ENCODE results near the gene MTCP1. TPM values are rescaled to one million over a fixed set of nuclear protein-coding genes. Genes with fewer than 3 reads are reported as not detected.

MTCP1 gene
- total RNA-seq, 2 experiments from 2014 or later: 15.0 to 19.3 TPM

GRCh38 chrX:155070038-155070437, 898 bp downstream of the MTCP1 start:
- intact Hi-C loops (cut with micrococcal nuclease): loop anchor here (2.0 to 5.0 kb wide), 3 partner anchors 88 to 697 kb away; partner anchors contain the start of gene VBP1
- Mint-ChIP-seq H3K27ac (peak overlapping the region; percentile 30), H3K9me3 (no peaks in the 10 kb centered on the region), H3K27me3 (ENCODE audit: low read depth) (no peaks in the 10 kb centered on the region), H3K4me3 (peak overlapping the region; percentile 85), H3K4me1 (ENCODE audit: low read depth) (peaks cover 42% of the 10 kb centered on the region), H3K36me3 (ENCODE audit: low read depth) (peaks cover 15% of the 10 kb centered on the region)
- CTCF ChIA-PET: interaction anchor here (0.8 kb wide), 1 partner anchor 13 kb away, joined by 4 read pairs; no protein-coding TSS in a partner anchor
- no peak for DNase-seq

GRCh38 chrX:155069414-155069813, 1.5 kb downstream of the MTCP1 start:
- Mint-ChIP-seq H3K4me1 (ENCODE audit: low read depth) (peaks cover 41% of the 10 kb centered on the region), H3K27me3 (ENCODE audit: low read depth) (no peaks in the 10 kb centered on the region), H3K9me3 (no peaks in the 10 kb centered on the region), H3K4me3 (peak overlapping the region; percentile 85), H3K27ac (no peak overlapping the region), H3K36me3 (ENCODE audit: low read depth) (peaks cover 14% of the 10 kb centered on the region)
- CTCF ChIA-PET: no interaction called here
- intact Hi-C loops (cut with micrococcal nuclease): no loop called here
- DNase-seq: no peak

- Mint-ChIP-seq H3K4me3 (no peak overlapping the region), H3K9me3 (no peaks in the 10 kb centered on the region), H3K36me3 (ENCODE audit: low read depth) (peaks cover 8% of the 10 kb centered on the region), H3K4me1 (ENCODE audit: low read depth) (peaks cover 29% of the 10 kb centered on the region), H3K27ac (no peak overlapping the region), H3K27me3 (ENCODE audit: low read depth) (no peaks in the 10 kb centered on the region)
- no peak for DNase-seq
- CTCF ChIA-PET: interaction anchor here (0.6 kb wide), 1 partner anchor 74 kb away, joined by 3 read pairs; no protein-coding TSS in a partner anchor
- intact Hi-C loops (cut with micrococcal nuclease): no loop called here
Observed at GRCh38 chrX:155068165-155068564, 2.8 kb downstream of the MTCP1 start.

- Mint-ChIP-seq H3K4me3 (no peak overlapping the region), H3K36me3 (ENCODE audit: low read depth) (peaks cover 1% of the 10 kb centered on the region), H3K27ac (no peak overlapping the region), H3K27me3 (ENCODE audit: low read depth) (no peaks in the 10 kb centered on the region), H3K9me3 (no peaks in the 10 kb centered on the region), H3K4me1 (ENCODE audit: low read depth) (peaks cover 22% of the 10 kb centered on the region)
- CTCF ChIA-PET: no interaction called here
- intact Hi-C loops (cut with micrococcal nuclease): no loop called here
- DNase-seq: no peak
Observed at GRCh38 chrX:155065035-155065734, 5.8 kb downstream of the MTCP1 start.

GRCh38 chrX:155061760-155062159, 9.2 kb downstream of the MTCP1 start:
- intact Hi-C loops (cut with micrococcal nuclease): no loop called here
- peaks cover 1% of the 10 kb centered on the region for H3K36me3 Mint-ChIP-seq (ENCODE audit: low read depth)
- H3K4me3 Mint-ChIP-seq: no peak overlapping the region
- no peak for DNase-seq
- CTCF ChIA-PET: interaction anchor here (0.5 kb wide), 1 partner anchor 116 kb away, joined by 3 read pairs; no protein-coding TSS in a partner anchor
- no peak overlapping the region for H3K27ac Mint-ChIP-seq
- H3K27me3 Mint-ChIP-seq (ENCODE audit: low read depth): no peaks in the 10 kb centered on the region
- peaks cover 14% of the 10 kb centered on the region for H3K4me1 Mint-ChIP-seq (ENCODE audit: low read depth)
- H3K9me3 Mint-ChIP-seq: no peaks in the 10 kb centered on the region

GRCh38 chrX:155056877-155057792, 13.8 kb downstream of the MTCP1 start:
- DNase-seq: peak; percentile 57
- intact Hi-C loops (cut with micrococcal nuclease): loop anchor here (1.0 to 5.0 kb wide), 4 partner anchors 30 to 140 kb away; partner anchors contain the start of gene FUNDC2
- Mint-ChIP-seq H3K4me3 (peak overlapping the region; percentile 48), H3K27ac (peak overlapping the region; percentile 53), H3K36me3 (ENCODE audit: low read depth) (peaks cover 10% of the 10 kb centered on the region), H3K4me1 (ENCODE audit: low read depth) (peaks cover 29% of the 10 kb centered on the region), H3K27me3 (ENCODE audit: low read depth) (no peaks in the 10 kb centered on the region), H3K9me3 (no peaks in the 10 kb centered on the region)
- CTCF ChIA-PET: interaction anchor here (0.6 to 2.6 kb wide), 17 partner anchors 10 to 139 kb away, joined by 3 to 19 read pairs (median 4); no protein-coding TSS in a partner anchor

- Mint-ChIP-seq H3K36me3 (ENCODE audit: low read depth) (peaks cover 9% of the 10 kb centered on the region), H3K27ac (no peak overlapping the region), H3K27me3 (ENCODE audit: low read depth) (no peaks in the 10 kb centered on the region), H3K9me3 (no peaks in the 10 kb centered on the region), H3K4me3 (no peak overlapping the region), H3K4me1 (ENCODE audit: low read depth) (peaks cover 33% of the 10 kb centered on the region)
- intact Hi-C loops (cut with micrococcal nuclease): loop anchor here (2.0 to 5.0 kb wide), 2 partner anchors 30 to 139 kb away; partner anchors contain the start of gene FUNDC2
- peak; percentile 26 for DNase-seq
- CTCF ChIA-PET: interaction anchor here (0.7 to 2.6 kb wide), 15 partner anchors 10 to 139 kb away, joined by 3 to 19 read pairs (median 4); no protein-coding TSS in a partner anchor
Observed at GRCh38 chrX:155056471-155056870, 14.5 kb downstream of the MTCP1 start.

GRCh38 chrX:155055494-155055893, 15.4 kb downstream of the MTCP1 start:
- peaks cover 41% of the 10 kb centered on the region for H3K4me1 Mint-ChIP-seq (ENCODE audit: low read depth)
- peak overlapping the region; percentile 36 for H3K27ac Mint-ChIP-seq
- H3K9me3 Mint-ChIP-seq: no peaks in the 10 kb centered on the region
- no peak for DNase-seq
- H3K27me3 Mint-ChIP-seq (ENCODE audit: low read depth): no peaks in the 10 kb centered on the region
- H3K36me3 Mint-ChIP-seq (ENCODE audit: low read depth): peaks cover 9% of the 10 kb centered on the region
- intact Hi-C loops (cut with micrococcal nuclease): loop anchor here (5.0 kb wide), 1 partner anchor 138 kb away; no protein-coding TSS in a partner anchor
- no peak overlapping the region for H3K4me3 Mint-ChIP-seq
- CTCF ChIA-PET: interaction anchor here (0.7 to 2.0 kb wide), 6 partner anchors 9 to 138 kb away, joined by 3 to 19 read pairs (median 5); no protein-coding TSS in a partner anchor

- H3K4me3 Mint-ChIP-seq: no peak overlapping the region
- intact Hi-C loops (cut with micrococcal nuclease): no loop called here
- H3K27me3 Mint-ChIP-seq (ENCODE audit: low read depth): no peaks in the 10 kb centered on the region
- no peak overlapping the region for H3K27ac Mint-ChIP-seq
- peaks cover 9% of the 10 kb centered on the region for H3K36me3 Mint-ChIP-seq (ENCODE audit: low read depth)
- H3K9me3 Mint-ChIP-seq: no peaks in the 10 kb centered on the region
- peaks cover 50% of the 10 kb centered on the region for H3K4me1 Mint-ChIP-seq (ENCODE audit: low read depth)
- DNase-seq: no peak
- CTCF ChIA-PET: interaction anchor here (1.1 kb wide), 1 partner anchor 136 kb away, joined by 5 read pairs; no protein-coding TSS in a partner anchor
Observed at GRCh38 chrX:155054255-155054654, 16.7 kb downstream of the MTCP1 start.

GRCh38 chrX:155053656-155054055, 17.3 kb downstream of the MTCP1 start:
- Mint-ChIP-seq H3K36me3 (ENCODE audit: low read depth) (peaks cover 9% of the 10 kb centered on the region), H3K4me1 (ENCODE audit: low read depth) (peaks cover 56% of the 10 kb centered on the region), H3K9me3 (no peaks in the 10 kb centered on the region), H3K4me3 (no peak overlapping the region), H3K27me3 (ENCODE audit: low read depth) (no peaks in the 10 kb centered on the region), H3K27ac (peak overlapping the region; percentile 19)
- intact Hi-C loops (cut with micrococcal nuclease): no loop called here
- no peak for DNase-seq
- CTCF ChIA-PET: no interaction called here

GRCh38 chrX:155052738-155053498, 18.0 kb downstream of the MTCP1 start:
- H3K27me3 Mint-ChIP-seq (ENCODE audit: low read depth): no peaks in the 10 kb centered on the region
- peaks cover 9% of the 10 kb centered on the region for H3K36me3 Mint-ChIP-seq (ENCODE audit: low read depth)
- H3K4me3 Mint-ChIP-seq: no peak overlapping the region
- intact Hi-C loops (cut with micrococcal nuclease): no loop called here
- no peaks in the 10 kb centered on the region for H3K9me3 Mint-ChIP-seq
- CTCF ChIA-PET: no interaction called here
- H3K27ac Mint-ChIP-seq: peak overlapping the region; percentile 19
- DNase-seq: no peak
- peaks cover 62% of the 10 kb centered on the region for H3K4me1 Mint-ChIP-seq (ENCODE audit: low read depth)
